ENCODE measurements around the gene RAD54L.
A peak's percentile ranks its signal among the peaks of the same experiment; 100 is the strongest.

Gene RAD54L

DNA sequence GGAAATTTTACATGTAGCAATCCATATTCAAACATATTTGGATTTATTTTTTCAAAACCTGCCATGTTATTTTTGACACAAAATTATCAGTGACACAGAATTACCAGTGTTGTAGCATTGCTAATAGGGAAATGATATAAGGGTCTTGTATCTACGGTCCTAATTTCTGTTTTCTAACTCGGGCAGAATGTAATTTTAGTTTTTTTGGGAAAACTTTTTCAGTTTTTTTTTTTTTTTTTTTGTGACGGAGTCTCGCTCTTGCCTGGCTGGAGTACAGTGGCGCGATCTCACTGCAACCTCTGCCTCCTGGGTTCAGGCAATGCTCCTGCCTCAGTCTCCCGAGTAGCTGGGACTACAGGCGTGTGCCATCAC lies 58.6 kb downstream of the RAD54L start:
- Histone ChIP-seq H3K27me3 (ENCODE audit: insufficient read depth, poor library complexity, severe bottlenecking) (no peaks in the 10 kb centered on the region), H3K27ac (replicated peaks) (peak overlapping the region; percentile 98), H3K4me3 (replicated peaks; ENCODE audit: insufficient read depth, low read length) (peak overlapping the region; percentile 83)
- TF ChIP-seq GABPA (IDR thresholded peaks at IDR 0.05; ENCODE audit: low read depth) (no peak), POLR2AphosphoS5 (IDR thresholded peaks at IDR 0.05; ENCODE audit: low read depth) (no peak), CTCF (IDR thresholded peaks at IDR 0.05; ENCODE audit: insufficient read depth, low read length) (no peak), SPI1 (IDR thresholded peaks at IDR 0.05; ENCODE audit: borderline replicate concordance, low read depth) (no peak)
- TF ChIP-seq, protein P1, sequence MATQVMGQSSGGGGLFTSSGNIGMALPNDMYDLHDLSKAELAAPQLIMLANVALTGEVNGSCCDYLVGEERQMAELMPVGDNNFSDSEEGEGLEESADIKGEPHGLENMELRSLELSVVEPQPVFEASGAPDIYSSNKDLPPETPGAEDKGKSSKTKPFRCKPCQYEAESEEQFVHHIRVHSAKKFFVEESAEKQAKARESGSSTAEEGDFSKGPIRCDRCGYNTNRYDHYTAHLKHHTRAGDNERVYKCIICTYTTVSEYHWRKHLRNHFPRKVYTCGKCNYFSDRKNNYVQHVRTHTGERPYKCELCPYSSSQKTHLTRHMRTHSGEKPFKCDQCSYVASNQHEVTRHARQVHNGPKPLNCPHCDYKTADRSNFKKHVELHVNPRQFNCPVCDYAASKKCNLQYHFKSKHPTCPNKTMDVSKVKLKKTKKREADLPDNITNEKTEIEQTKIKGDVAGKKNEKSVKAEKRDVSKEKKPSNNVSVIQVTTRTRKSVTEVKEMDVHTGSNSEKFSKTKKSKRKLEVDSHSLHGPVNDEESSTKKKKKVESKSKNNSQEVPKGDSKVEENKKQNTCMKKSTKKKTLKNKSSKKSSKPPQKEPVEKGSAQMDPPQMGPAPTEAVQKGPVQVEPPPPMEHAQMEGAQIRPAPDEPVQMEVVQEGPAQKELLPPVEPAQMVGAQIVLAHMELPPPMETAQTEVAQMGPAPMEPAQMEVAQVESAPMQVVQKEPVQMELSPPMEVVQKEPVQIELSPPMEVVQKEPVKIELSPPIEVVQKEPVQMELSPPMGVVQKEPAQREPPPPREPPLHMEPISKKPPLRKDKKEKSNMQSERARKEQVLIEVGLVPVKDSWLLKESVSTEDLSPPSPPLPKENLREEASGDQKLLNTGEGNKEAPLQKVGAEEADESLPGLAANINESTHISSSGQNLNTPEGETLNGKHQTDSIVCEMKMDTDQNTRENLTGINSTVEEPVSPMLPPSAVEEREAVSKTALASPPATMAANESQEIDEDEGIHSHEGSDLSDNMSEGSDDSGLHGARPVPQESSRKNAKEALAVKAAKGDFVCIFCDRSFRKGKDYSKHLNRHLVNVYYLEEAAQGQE (IDR thresholded peaks at IDR 0.05; ENCODE audit: insufficient replicate concordance, low read depth), result no peak
- no peak for DNase-seq (ENCODE audit: low read depth in 1 of 2, low spot score in 1 of 2)

GRCh38 chr1:46309401-46310159 lies 62.0 kb downstream of the RAD54L start:
- TF ChIP-seq CTCF (IDR thresholded peaks at IDR 0.05; ENCODE audit: insufficient read depth, low read length) (no peak), GABPA (IDR thresholded peaks at IDR 0.05; ENCODE audit: low read depth) (no peak), SPI1 (IDR thresholded peaks at IDR 0.05; ENCODE audit: borderline replicate concordance, low read depth) (no peak), POLR2AphosphoS5 (IDR thresholded peaks at IDR 0.05; ENCODE audit: low read depth) (no peak)
- TF ChIP-seq, protein P1 (IDR thresholded peaks at IDR 0.05; ENCODE audit: insufficient replicate concordance, low read depth), result no peak
- Histone ChIP-seq H3K4me3 (replicated peaks; ENCODE audit: insufficient read depth, low read length) (no peak overlapping the region), H3K27me3 (ENCODE audit: insufficient read depth, poor library complexity, severe bottlenecking) (no peaks in the 10 kb centered on the region), H3K27ac (replicated peaks) (no peak overlapping the region; the same call in 1 of the 2 replicates)
- DNase-seq (ENCODE audit: low read depth in 1 of 2, low spot score in 1 of 2), result peak in 1 of 2 experiments; percentile 65

GRCh38 chr1:46310321-46310720 lies 62.8 kb downstream of the RAD54L start:
- TF ChIP-seq POLR2AphosphoS5 (IDR thresholded peaks at IDR 0.05; ENCODE audit: low read depth) (no peak), CTCF (IDR thresholded peaks at IDR 0.05; ENCODE audit: insufficient read depth, low read length) (no peak), SPI1 (IDR thresholded peaks at IDR 0.05; ENCODE audit: borderline replicate concordance, low read depth) (no peak), GABPA (IDR thresholded peaks at IDR 0.05; ENCODE audit: low read depth) (no peak)
- TF ChIP-seq, protein P1 (IDR thresholded peaks at IDR 0.05; ENCODE audit: insufficient replicate concordance, low read depth), result no peak
- Histone ChIP-seq H3K4me3 (replicated peaks; ENCODE audit: insufficient read depth, low read length) (no peak overlapping the region), H3K27me3 (ENCODE audit: insufficient read depth, poor library complexity, severe bottlenecking) (no peaks in the 10 kb centered on the region), H3K27ac (replicated peaks) (no peak overlapping the region)
- DNase-seq (ENCODE audit: low read depth in 1 of 2, low spot score in 1 of 2), result no peak
